ENCODE data around the gene KIAA0753.

Gene KIAA0753

DNA sequence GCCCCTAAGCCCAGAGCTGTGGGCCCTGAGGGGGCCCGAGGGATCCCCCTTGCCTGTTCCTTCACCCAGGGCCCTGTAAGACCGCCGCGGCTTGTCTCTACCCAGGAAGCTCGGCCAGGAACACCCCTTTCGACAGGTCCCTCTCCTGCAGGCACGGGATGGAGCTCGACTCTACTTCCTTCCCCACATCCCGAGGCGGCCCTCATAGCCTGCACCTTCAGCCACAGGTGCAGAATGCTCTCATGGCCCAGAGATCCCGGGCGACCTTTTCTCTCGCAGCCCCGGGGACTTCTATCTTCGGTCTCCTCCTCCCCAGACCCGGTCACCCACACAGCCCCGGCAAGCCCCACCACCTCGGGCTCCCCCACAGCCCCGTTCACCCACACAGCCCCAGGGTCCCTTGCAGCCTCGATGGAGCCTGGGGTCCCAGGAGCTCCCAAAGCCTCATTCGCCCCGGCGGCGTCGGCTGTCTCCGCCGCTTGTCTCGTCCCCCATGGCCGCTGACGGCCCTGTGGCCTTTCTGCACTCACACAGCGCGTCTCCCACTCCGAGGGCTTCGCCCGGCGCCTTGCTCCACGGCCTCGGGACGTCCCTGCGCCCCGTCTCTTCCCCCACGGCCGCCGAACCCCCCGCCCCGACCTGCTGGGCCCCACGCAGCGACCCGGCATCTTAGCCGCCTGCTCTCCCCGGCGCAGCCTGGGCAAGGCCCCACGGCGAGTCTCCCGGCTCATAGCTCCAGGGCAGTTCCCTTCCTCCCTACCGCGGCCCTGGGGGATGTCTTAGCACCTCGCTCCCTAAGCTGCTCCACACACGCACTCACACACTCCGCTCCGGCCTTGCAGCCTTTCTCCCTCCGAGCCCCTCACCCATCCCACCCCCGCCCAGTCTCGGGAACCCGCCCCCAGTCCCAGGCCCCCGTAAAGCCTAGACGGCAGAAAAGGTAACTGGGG, 650 bp downstream of the KIAA0753 start:
- DNase-seq (ENCODE audit: low read depth): peak; percentile 39
- peak overlapping the region; percentile 96 for H3K4me3 ChIP-seq (ENCODE audit: low read length)
- TF ChIP-seq, protein P1, sequence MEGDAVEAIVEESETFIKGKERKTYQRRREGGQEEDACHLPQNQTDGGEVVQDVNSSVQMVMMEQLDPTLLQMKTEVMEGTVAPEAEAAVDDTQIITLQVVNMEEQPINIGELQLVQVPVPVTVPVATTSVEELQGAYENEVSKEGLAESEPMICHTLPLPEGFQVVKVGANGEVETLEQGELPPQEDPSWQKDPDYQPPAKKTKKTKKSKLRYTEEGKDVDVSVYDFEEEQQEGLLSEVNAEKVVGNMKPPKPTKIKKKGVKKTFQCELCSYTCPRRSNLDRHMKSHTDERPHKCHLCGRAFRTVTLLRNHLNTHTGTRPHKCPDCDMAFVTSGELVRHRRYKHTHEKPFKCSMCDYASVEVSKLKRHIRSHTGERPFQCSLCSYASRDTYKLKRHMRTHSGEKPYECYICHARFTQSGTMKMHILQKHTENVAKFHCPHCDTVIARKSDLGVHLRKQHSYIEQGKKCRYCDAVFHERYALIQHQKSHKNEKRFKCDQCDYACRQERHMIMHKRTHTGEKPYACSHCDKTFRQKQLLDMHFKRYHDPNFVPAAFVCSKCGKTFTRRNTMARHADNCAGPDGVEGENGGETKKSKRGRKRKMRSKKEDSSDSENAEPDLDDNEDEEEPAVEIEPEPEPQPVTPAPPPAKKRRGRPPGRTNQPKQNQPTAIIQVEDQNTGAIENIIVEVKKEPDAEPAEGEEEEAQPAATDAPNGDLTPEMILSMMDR (IDR thresholded peaks at IDR 0.05; ENCODE audit: insufficient read depth, low read depth, low read length, missing control alignments): no peak

DNA sequence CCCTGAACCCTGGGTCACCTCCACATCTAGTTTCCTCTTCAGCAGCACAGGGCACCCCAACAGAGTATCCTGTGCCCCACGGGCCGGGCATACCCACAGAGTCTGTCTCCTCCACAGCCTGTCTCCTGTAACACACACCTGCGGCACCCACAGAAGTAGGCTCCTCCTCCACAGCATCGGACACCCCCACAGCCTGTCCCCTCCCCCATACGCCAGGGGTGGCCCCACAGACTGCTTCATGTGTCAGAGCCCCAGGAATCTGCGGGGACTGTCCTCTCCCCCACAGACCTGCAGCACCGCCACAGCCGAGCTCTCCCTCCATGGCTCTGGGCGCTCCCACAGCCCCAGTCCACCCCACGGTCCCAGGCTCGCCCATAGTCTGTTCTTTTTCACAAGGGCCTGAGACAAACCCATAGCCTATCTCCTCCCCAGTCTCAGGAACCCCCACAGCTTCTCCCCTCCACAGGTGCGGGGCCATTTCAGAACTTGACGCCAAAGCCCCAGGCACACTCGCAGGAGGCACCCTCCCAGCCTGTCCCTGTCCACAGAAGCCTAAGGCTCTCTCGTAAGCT, 1.4 kb downstream of the KIAA0753 start:
- H3K4me3 ChIP-seq (ENCODE audit: low read length): peak overlapping the region; percentile 96
- peak; percentile 10 for DNase-seq (ENCODE audit: low read depth)
- TF ChIP-seq, protein P1 (IDR thresholded peaks at IDR 0.05; ENCODE audit: insufficient read depth, low read depth, low read length, missing control alignments): no peak

DNA sequence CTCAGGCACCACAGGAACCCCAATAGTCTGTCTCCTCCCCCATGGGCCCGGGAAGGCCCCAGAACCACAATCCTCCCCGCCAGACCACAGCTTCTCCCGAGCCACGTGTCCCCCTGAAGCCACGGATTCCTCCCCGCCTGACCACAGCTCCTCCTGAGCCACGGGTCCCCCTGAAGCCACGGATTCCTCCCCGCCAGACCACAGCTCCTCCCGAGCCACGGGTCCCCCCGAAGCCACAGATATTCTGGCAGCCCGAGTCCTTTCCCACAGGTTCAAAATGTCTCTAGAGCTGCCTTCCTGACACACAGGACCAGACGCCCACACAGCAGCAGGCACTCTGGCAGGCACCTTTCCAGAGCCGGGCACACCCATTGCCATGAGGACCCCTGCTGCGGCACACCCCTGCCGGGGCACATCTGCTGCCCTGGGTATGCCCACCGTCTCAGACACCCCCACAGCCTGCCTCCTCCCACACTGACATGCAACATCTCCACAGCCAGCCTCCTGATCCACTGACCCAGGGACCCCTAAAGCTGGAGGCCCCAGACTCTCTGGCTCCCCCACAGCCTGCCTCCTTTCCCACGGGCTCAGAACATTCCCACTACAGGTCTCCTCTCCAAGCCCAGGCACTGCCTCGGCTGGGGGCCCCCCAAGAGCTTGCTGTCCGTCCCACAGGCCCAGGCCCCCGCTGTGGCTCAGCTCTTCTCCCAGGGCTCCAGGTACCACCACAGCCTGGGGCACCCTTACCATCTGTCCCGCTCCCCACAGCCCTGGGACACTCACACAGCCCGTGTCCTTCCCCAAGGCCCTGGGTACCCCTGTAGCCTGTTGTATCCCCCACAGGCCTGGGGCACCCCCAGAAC, 2.2 kb downstream of the KIAA0753 start:
- no peak overlapping the region for H3K4me3 ChIP-seq (ENCODE audit: low read length)
- TF ChIP-seq, protein P1 (IDR thresholded peaks at IDR 0.05; ENCODE audit: insufficient read depth, low read depth, low read length, missing control alignments): no peak
- no peak for DNase-seq (ENCODE audit: low read depth)

DNA sequence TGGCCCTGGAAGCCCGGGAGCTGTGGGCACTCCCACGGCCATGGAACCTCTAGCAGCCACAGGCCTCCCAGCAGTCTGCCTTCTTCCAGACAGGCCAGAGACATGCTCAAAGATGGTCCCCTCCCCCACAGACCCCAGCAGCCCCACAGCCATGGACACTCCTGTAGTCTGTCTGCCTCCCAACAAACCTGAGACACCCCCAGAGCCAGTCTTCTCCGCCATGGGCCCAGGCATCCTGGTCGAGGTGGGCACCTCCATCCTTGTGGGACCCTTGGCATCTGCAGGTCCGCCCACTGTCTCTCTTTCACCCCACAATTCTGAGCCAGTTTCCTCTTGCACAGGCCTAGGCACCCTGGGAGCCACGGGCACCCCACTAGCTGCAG, 3.1 kb downstream of the KIAA0753 start:
- no peak overlapping the region for H3K4me3 ChIP-seq (ENCODE audit: low read length)

DNA sequence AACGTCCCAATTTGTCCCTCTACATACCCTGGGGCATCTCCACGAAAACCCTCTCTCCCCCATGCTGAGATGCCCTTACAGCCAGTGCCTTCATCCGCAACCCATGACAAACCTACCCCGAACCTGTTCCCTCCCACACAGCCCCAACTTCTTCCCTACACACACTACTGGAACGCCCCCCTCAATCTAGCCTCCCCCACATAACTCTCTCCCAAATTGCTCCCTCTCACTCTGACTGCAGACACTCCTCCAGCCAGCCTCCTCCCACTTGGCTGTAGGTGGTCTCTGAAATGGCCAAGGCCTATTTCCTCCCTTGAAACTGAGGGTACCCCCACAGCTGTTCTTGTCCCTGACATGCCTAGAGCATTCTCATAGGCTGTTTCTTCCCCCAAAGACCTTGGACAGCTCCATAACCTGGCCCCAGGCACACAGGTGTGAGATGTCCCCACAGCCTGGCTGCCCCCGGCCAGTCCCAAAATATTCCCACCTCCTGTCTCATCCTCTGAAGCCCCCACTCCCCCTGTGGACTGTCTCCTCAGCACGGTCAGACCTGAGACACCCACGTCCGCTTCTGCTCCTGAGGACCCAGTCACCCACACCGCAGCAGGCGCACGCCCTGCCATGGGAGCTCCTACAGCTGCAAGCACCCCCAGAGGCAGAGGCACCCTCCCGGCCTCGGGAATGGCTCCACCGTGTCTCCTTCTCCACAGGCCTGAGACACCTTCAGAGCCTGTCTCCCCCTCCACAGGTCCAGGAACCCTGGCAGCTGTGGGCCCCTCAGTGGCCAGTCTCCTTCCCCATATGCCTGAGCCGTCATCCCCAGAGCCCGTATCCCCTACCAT, 3.7 kb downstream of the KIAA0753 start:
- DNase-seq (ENCODE audit: low read depth): no peak
- H3K4me3 ChIP-seq (ENCODE audit: low read length): no peak overlapping the region
- TF ChIP-seq, protein P1 (IDR thresholded peaks at IDR 0.05; ENCODE audit: insufficient read depth, low read depth, low read length, missing control alignments): no peak

More for the DNA sequence above, 3.1 kb downstream of the KIAA0753 start:
- TF ChIP-seq, protein P1 (IDR thresholded peaks at IDR 0.05; ENCODE audit: insufficient read depth, low read depth, low read length, missing control alignments): no peak
- no peak for DNase-seq (ENCODE audit: low read depth)

DNA sequence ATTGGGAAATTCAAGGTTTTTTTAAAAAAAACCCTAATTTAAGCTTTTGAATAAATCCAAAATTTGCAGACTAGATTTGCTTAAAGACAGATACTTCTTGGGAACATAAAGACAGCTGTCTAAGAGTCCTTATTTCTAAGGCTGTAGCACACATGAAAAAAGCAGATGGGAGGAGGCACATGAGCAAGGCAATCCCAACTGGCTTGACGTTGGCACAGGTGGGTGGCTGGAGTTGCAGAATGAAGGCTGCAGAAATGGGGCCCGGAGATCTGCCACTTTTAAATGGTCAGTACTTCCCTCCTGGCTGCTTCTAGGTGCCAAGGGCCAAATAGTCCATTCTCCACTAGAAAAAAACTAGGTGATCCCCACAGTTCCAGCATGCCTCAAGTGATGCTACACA, 4.4 kb downstream of the KIAA0753 start:
- no peak for DNase-seq (ENCODE audit: low read depth)
- no peak overlapping the region for H3K4me3 ChIP-seq (ENCODE audit: low read length)
- TF ChIP-seq, protein P1 (IDR thresholded peaks at IDR 0.05; ENCODE audit: insufficient read depth, low read depth, low read length, missing control alignments): no peak

All from epithelial cell of esophagus (primary cell).